ENCODE results near the gene RAB43. TPM values are rescaled to one million over a fixed set of nuclear protein-coding genes. Genes with fewer than 3 reads are reported as not detected.

The RAB43 gene
- total RNA-seq, 1 experiment from 2014 or later: 13.5 TPM

DNA sequence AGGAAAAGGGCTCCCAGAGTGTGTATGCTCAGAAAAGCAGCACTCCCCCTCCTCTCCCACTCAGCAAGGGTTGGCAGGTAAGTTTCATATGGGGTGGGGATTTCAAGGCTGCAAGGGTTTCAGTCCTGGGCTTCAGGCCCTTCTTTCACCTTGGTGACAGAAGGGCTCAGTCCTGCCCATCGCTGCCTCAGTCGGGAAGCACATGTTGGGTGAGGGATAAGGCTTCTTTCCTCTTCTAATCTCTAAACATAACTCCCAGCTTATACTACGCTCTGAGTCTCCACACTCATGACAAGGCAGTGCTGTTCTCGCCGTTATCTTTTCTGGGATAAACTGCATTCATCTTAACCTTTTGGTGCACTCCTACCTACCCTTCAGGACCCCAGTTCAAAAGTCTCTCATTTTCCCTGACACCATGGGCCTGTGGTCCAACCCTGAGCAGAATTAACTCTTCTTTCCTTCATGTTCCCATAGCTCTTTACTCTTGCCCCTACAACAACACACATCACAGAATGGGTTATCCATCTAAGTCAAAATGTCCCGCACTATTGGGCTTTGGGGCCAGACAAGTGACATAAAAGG is 17.0 kb downstream of the RAB43 start (continued):
- TF ChIP-seq, protein P1, sequence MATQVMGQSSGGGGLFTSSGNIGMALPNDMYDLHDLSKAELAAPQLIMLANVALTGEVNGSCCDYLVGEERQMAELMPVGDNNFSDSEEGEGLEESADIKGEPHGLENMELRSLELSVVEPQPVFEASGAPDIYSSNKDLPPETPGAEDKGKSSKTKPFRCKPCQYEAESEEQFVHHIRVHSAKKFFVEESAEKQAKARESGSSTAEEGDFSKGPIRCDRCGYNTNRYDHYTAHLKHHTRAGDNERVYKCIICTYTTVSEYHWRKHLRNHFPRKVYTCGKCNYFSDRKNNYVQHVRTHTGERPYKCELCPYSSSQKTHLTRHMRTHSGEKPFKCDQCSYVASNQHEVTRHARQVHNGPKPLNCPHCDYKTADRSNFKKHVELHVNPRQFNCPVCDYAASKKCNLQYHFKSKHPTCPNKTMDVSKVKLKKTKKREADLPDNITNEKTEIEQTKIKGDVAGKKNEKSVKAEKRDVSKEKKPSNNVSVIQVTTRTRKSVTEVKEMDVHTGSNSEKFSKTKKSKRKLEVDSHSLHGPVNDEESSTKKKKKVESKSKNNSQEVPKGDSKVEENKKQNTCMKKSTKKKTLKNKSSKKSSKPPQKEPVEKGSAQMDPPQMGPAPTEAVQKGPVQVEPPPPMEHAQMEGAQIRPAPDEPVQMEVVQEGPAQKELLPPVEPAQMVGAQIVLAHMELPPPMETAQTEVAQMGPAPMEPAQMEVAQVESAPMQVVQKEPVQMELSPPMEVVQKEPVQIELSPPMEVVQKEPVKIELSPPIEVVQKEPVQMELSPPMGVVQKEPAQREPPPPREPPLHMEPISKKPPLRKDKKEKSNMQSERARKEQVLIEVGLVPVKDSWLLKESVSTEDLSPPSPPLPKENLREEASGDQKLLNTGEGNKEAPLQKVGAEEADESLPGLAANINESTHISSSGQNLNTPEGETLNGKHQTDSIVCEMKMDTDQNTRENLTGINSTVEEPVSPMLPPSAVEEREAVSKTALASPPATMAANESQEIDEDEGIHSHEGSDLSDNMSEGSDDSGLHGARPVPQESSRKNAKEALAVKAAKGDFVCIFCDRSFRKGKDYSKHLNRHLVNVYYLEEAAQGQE (IDR thresholded peaks at IDR 0.05; ENCODE audit: low read depth): no peak
- TF ChIP-seq ELF1 (IDR thresholded peaks at IDR 0.05; ENCODE audit: borderline replicate concordance, low read depth) (no peak), SRF (IDR thresholded peaks at IDR 0.05; ENCODE audit: low read depth) (no peak)
- TF ChIP-seq, protein P2, sequence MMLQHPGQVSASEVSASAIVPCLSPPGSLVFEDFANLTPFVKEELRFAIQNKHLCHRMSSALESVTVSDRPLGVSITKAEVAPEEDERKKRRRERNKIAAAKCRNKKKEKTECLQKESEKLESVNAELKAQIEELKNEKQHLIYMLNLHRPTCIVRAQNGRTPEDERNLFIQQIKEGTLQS (IDR thresholded peaks at IDR 0.05): no peak

DNA sequence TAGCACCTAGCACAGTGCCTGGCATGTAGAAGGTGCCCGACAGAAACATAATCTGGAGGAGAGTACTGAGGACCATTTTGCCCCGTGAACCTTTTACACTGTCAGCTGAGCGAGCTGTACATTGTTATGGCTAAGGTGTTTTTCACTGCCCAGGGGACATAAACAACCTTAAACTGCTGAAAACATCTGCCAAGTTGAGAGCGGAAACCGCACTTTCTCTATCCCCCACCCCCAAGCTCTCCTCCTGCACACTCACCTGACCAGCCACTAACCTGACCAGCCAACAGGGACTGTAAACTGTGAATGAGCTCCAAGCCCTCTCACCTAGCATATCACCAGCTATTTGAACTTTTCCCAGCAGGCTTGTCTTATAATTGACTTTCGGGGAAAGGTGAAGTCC is 17.6 kb downstream of the RAB43 start:
- DNase-seq (ENCODE audit: low read depth, low spot score) (no peak), ATAC-seq (no peak)
- Histone ChIP-seq H3K4me2 (ENCODE audit: low read length) (no peak overlapping the region), H3K9me2 (ENCODE audit: insufficient read depth) (no peaks in the 10 kb centered on the region), H3K27me3 (ENCODE audit: insufficient read depth, low read length) (no peaks in the 10 kb centered on the region), H3K79me2 (ENCODE audit: insufficient read depth, low read length) (no peaks in the 10 kb centered on the region), H3K4me3 (replicated peaks in 1 of 2; ENCODE audit: low read depth in 1 of 2, low read length in 2 of 2) (no peak overlapping the region), H2AFZ (ENCODE audit: low read depth, low read length, poor library complexity, severe bottlenecking) (no peak overlapping the region), H3K9ac (ENCODE audit: low read length) (no peak overlapping the region), H3K27ac (ENCODE audit: low read depth, low read length) (no peak overlapping the region), H4K20me1 (ENCODE audit: insufficient read depth) (no peaks in the 10 kb centered on the region), H3K36me3 (ENCODE audit: control insufficient read depth in 1 of 2, insufficient read depth in 2 of 2, low read length in 2 of 2) (no peaks in the 10 kb centered on the region), H3K4me1 (ENCODE audit: control insufficient read depth in 1 of 2, insufficient read depth in 2 of 2, low read length in 2 of 2) (no peaks in the 10 kb centered on the region), H3K9me3 (ENCODE audit: control insufficient read depth in 1 of 2, insufficient read depth in 1 of 2, low read depth in 1 of 2, low read length in 2 of 2) (no peaks in the 10 kb centered on the region)
- intact Hi-C loops (cut with micrococcal nuclease): no loop called here
- CTCF ChIA-PET: no interaction called here
- no peak for TF ChIP-seq ZFX (IDR thresholded peaks at IDR 0.05)
- TF ChIP-seq, protein P3, sequence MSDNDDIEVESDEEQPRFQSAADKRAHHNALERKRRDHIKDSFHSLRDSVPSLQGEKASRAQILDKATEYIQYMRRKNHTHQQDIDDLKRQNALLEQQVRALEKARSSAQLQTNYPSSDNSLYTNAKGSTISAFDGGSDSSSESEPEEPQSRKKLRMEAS (IDR thresholded peaks at IDR 0.05): no peak
- TF ChIP-seq YY1 (IDR thresholded peaks at IDR 0.05; ENCODE audit: extremely low read depth, insufficient replicate concordance, low read depth, low read length): no peak
- TF ChIP-seq ZNF274 (IDR thresholded peaks at IDR 0.05; ENCODE audit: low read depth, low read length): no peak
- no peak for TF ChIP-seq SIN3A (IDR thresholded peaks at IDR 0.05; ENCODE audit: low read depth)
- TF ChIP-seq SP1 (IDR thresholded peaks at IDR 0.05; ENCODE audit: low read depth): no peak
- TF ChIP-seq RAD21 (IDR thresholded peaks at IDR 0.05; ENCODE audit: low read depth): no peak
- TF ChIP-seq EZH2phosphoT487 (IDR thresholded peaks at IDR 0.05; ENCODE audit: borderline replicate concordance): no peak
- TF ChIP-seq, protein P4, sequence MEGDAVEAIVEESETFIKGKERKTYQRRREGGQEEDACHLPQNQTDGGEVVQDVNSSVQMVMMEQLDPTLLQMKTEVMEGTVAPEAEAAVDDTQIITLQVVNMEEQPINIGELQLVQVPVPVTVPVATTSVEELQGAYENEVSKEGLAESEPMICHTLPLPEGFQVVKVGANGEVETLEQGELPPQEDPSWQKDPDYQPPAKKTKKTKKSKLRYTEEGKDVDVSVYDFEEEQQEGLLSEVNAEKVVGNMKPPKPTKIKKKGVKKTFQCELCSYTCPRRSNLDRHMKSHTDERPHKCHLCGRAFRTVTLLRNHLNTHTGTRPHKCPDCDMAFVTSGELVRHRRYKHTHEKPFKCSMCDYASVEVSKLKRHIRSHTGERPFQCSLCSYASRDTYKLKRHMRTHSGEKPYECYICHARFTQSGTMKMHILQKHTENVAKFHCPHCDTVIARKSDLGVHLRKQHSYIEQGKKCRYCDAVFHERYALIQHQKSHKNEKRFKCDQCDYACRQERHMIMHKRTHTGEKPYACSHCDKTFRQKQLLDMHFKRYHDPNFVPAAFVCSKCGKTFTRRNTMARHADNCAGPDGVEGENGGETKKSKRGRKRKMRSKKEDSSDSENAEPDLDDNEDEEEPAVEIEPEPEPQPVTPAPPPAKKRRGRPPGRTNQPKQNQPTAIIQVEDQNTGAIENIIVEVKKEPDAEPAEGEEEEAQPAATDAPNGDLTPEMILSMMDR (IDR thresholded peaks at IDR 0.05 in 2 of 3, conservative IDR thresholded peaks at IDR 0.05 in 1 of 3; ENCODE audit: borderline replicate concordance in 1 of 3, insufficient read depth in 1 of 3, low read depth in 2 of 3, low read length in 2 of 3): no peak
- TF ChIP-seq TCF7L2 (IDR thresholded peaks at IDR 0.05; ENCODE audit: borderline replicate concordance, extremely low read depth, insufficient read depth, insufficient read length): no peak
- TF ChIP-seq, protein P2 (IDR thresholded peaks at IDR 0.05): no peak
- TF ChIP-seq JUND (IDR thresholded peaks at IDR 0.05): no peak
- TF ChIP-seq POLR2A (IDR thresholded peaks at IDR 0.05; ENCODE audit: borderline replicate concordance, extremely low read depth, insufficient read depth, insufficient read length): no peak
- no peak for TF ChIP-seq SRF (IDR thresholded peaks at IDR 0.05; ENCODE audit: low read depth)
- no peak for TF ChIP-seq CEBPB (IDR thresholded peaks at IDR 0.05; ENCODE audit: low read depth)
- TF ChIP-seq FOSL1 (IDR thresholded peaks at IDR 0.05; ENCODE audit: low read depth): no peak
- TF ChIP-seq CBX3 (IDR thresholded peaks at IDR 0.05; ENCODE audit: low read depth): no peak
- TF ChIP-seq ELF1 (IDR thresholded peaks at IDR 0.05; ENCODE audit: borderline replicate concordance, low read depth): no peak
- RAD21 ChIA-PET (ENCODE audit: low non-redundant PET in 1 of 2, low total read pairs in 2 of 2, uncharacterized antibody in 2 of 2, unreplicated experiment in 2 of 2): no interaction called here
- POLR2A ChIA-PET: no interaction called here
- no TSS peak for BruUV-seq (replicated peaks)
